AG20443 (cell line): ENCODE data around the gene CCS.
"Not testable (repeated sequence)": the region's sequence is repeated elsewhere in the genome, so short reads cannot be mapped to it uniquely, and the experiment has no call there.

ENCODE experiments used
- DNase-seq: peaks from one replicate; pipeline ENCODE4 v3.0.0; 2012; ENCODE audit warnings: low spot score, mixed read lengths

The CCS gene

GRCh38 chr11:66591175-66591574, 1.8 kb upstream of the CCS start:
- DNase-seq = no peak

- DNase-seq = no peak
These were observed 284 bp downstream of the CCS start for GRCh38 chr11:66593303-66593635.

GRCh38 chr11:66593650-66594049, 665 bp downstream of the CCS start:
- DNase-seq = no peak

GRCh38 chr11:66595245-66595904, 2.4 kb downstream of the CCS start:
- DNase-seq = no peak

- DNase-seq = no peak
These were observed 6.0 kb downstream of the CCS start for GRCh38 chr11:66598993-66599392.

- DNase-seq = no peak
These were observed 7.2 kb downstream of the CCS start for GRCh38 chr11:66600219-66600618.

- DNase-seq = no peak
These were observed 7.7 kb downstream of the CCS start for GRCh38 chr11:66600631-66601233.

- DNase-seq = no peak
These were observed 10.1 kb downstream of the CCS start for GRCh38 chr11:66603072-66603471.

GRCh38 chr11:66604155-66604554, 11.2 kb downstream of the CCS start:
- no peak for DNase-seq

- not testable (repeated sequence) for DNase-seq
These were observed 13.6 kb downstream of the CCS start for GRCh38 chr11:66606608-66607007.

GRCh38 chr11:66607126-66607834, 14.3 kb downstream of the CCS start:
- peak; percentile 86 for DNase-seq

- DNase-seq = no peak
These were observed 17.0 kb downstream of the CCS start for GRCh38 chr11:66609721-66610617.

- no peak for DNase-seq
These were observed 19.5 kb downstream of the CCS start for GRCh38 chr11:66612458-66612857.

GRCh38 chr11:66614073-66614472, 21.1 kb downstream of the CCS start:
- DNase-seq = no peak

- DNase-seq = peak; percentile 99
These were observed 23.6 kb downstream of the CCS start, which contains the start of gene RBM14 for GRCh38 chr11:66616379-66617154. Gene RBM14, plus strand, starts transcription at chr11:66616630. Its CDS starts 91 bp downstream, at chr11:66616721.

GRCh38 chr11:66617155-66617834, 24.3 kb downstream of the CCS start:
- DNase-seq = no peak

GRCh38 chr11:66619080-66619554, 26.1 kb downstream of the CCS start:
- DNase-seq = peak; percentile 22

GRCh38 chr11:66624450-66624849, 31.5 kb downstream of the CCS start:
- DNase-seq = no peak

GRCh38 chr11:66625041-66625751, 32.2 kb downstream of the CCS start:
- no peak for DNase-seq

- no peak for DNase-seq
These were observed 32.8 kb downstream of the CCS start for GRCh38 chr11:66625752-66626149.
